ENCODE measurements around the gene TIMM10B. TPM values are rescaled to one million over a fixed set of nuclear protein-coding genes. Genes with fewer than 3 reads are reported as not detected.

The TIMM10B gene
- total and polyA plus RNA-seq, 2 of the 13 experiments (the other 11 are each of a cell fraction or from before 2014, with no cell fraction given), result 34.9 to 39.5 TPM

GRCh38 chr11:6448574-6448973 lies 32.7 kb upstream of the TIMM10B start (continued):
- TF ChIP-seq, protein P1, sequence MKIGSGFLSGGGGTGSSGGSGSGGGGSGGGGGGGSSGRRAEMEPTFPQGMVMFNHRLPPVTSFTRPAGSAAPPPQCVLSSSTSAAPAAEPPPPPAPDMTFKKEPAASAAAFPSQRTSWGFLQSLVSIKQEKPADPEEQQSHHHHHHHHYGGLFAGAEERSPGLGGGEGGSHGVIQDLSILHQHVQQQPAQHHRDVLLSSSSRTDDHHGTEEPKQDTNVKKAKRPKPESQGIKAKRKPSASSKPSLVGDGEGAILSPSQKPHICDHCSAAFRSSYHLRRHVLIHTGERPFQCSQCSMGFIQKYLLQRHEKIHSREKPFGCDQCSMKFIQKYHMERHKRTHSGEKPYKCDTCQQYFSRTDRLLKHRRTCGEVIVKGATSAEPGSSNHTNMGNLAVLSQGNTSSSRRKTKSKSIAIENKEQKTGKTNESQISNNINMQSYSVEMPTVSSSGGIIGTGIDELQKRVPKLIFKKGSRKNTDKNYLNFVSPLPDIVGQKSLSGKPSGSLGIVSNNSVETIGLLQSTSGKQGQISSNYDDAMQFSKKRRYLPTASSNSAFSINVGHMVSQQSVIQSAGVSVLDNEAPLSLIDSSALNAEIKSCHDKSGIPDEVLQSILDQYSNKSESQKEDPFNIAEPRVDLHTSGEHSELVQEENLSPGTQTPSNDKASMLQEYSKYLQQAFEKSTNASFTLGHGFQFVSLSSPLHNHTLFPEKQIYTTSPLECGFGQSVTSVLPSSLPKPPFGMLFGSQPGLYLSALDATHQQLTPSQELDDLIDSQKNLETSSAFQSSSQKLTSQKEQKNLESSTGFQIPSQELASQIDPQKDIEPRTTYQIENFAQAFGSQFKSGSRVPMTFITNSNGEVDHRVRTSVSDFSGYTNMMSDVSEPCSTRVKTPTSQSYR (CRISPR knock-in tag; IDR thresholded peaks at IDR 0.05; ENCODE audit: borderline replicate concordance), result no peak
- no peak for TF ChIP-seq ZNF33B (CRISPR knock-in tag; IDR thresholded peaks at IDR 0.05)
- TF ChIP-seq ATAD3A (CRISPR knock-in tag; IDR thresholded peaks at IDR 0.05), result no peak
- TF ChIP-seq, protein P2, sequence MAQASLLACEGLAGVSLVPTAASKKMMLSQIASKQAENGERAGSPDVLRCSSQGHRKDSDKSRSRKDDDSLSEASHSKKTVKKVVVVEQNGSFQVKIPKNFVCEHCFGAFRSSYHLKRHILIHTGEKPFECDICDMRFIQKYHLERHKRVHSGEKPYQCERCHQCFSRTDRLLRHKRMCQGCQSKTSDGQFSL (CRISPR knock-in tag; IDR thresholded peaks at IDR 0.05), result no peak
- TF ChIP-seq TARDBP (CRISPR knock-in tag; IDR thresholded peaks at IDR 0.05), result no peak
- TF ChIP-seq AGO2 (optimal IDR thresholded peaks at IDR 0.05; ENCODE audit: low read depth, low read length), result no peak
- TF ChIP-seq ZFP36L1 (CRISPR knock-in tag; IDR thresholded peaks at IDR 0.05), result no peak

GRCh38 chr11:6452219-6452618 lies 29.1 kb upstream of the TIMM10B start:
- Histone ChIP-seq H3K9me3 (ENCODE audit: low read length) (no peaks in the 10 kb centered on the region), H3K9ac (ENCODE audit: insufficient read depth, low read depth, low read length) (no peak overlapping the region), H3K4me3 (replicated peaks in 1 of 3; ENCODE audit: insufficient read depth in 1 of 3, low read depth in 2 of 3, low read length in 3 of 3) (no peak overlapping the region), H2AFZ (ENCODE audit: low read length) (no peak overlapping the region), H3K27ac (ENCODE audit: extremely low read length, insufficient read depth, low read length) (no peak overlapping the region), H3K27me3 (ENCODE audit: control insufficient read depth in 1 of 2, insufficient read depth in 2 of 2, low read length in 2 of 2) (no peaks in the 10 kb centered on the region), H4K20me1 (ENCODE audit: insufficient read depth, low read length) (no peaks in the 10 kb centered on the region), H3K79me2 (ENCODE audit: insufficient read depth, low read length) (no peaks in the 10 kb centered on the region), H3K4me1 (ENCODE audit: insufficient read depth, low read length) (no peaks in the 10 kb centered on the region), H3K4me2 (ENCODE audit: low read depth, low read length) (no peak overlapping the region), H3K36me3 (replicated peaks in 1 of 2; ENCODE audit: control insufficient read depth in 1 of 2, insufficient read depth in 2 of 2, low read length in 2 of 2) (peaks cover 6 to 7% of the 10 kb centered on the region in 2 experiments; a peak in 3 of 5 replicates)
- intact Hi-C loops (cut with micrococcal nuclease; ENCODE audit: unreplicated experiment), result no loop called here
- FAIRE-seq (no peak), ATAC-seq (no peak), DNase-seq (ENCODE audit: low spot score) (no peak)
- no TSS peak for BruUV-seq (replicated peaks)
- ChIA-PET POLR2A (no interaction called here), CTCF (ENCODE audit: low intra/inter-chr PET ratio, low total read pairs) (no interaction called here)
- WGBS (ENCODE audit: low lambda C conversion rate), result 84% methylated on average over 3 of the region's 3 CpGs
- in situ Hi-C loops (cut with HindIII; ENCODE audit: extremely low pct_ligation_motif_present, low pct_unique_long_range_greater_than_20kb), result no loop called here
- TF ChIP-seq ZMAT3 (CRISPR knock-in tag; conservative IDR thresholded peaks at IDR 0.05), result no peak
- TF ChIP-seq ZBTB3 (CRISPR knock-in tag; IDR thresholded peaks at IDR 0.05; ENCODE audit: borderline replicate concordance, low read depth), result no peak
- TF ChIP-seq ARID2 (CRISPR knock-in tag; IDR thresholded peaks at IDR 0.05; ENCODE audit: borderline replicate concordance), result no peak
- no peak for TF ChIP-seq IKZF4 (CRISPR knock-in tag; IDR thresholded peaks at IDR 0.05; ENCODE audit: borderline replicate concordance, low read depth, not compliant biosample characterization)
- TF ChIP-seq, protein P3, sequence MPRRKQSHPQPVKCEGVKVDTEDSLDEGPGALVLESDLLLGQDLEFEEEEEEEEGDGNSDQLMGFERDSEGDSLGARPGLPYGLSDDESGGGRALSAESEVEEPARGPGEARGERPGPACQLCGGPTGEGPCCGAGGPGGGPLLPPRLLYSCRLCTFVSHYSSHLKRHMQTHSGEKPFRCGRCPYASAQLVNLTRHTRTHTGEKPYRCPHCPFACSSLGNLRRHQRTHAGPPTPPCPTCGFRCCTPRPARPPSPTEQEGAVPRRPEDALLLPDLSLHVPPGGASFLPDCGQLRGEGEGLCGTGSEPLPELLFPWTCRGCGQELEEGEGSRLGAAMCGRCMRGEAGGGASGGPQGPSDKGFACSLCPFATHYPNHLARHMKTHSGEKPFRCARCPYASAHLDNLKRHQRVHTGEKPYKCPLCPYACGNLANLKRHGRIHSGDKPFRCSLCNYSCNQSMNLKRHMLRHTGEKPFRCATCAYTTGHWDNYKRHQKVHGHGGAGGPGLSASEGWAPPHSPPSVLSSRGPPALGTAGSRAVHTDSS (CRISPR knock-in tag; conservative IDR thresholded peaks at IDR 0.05), result no peak
- TF ChIP-seq, protein P4, sequence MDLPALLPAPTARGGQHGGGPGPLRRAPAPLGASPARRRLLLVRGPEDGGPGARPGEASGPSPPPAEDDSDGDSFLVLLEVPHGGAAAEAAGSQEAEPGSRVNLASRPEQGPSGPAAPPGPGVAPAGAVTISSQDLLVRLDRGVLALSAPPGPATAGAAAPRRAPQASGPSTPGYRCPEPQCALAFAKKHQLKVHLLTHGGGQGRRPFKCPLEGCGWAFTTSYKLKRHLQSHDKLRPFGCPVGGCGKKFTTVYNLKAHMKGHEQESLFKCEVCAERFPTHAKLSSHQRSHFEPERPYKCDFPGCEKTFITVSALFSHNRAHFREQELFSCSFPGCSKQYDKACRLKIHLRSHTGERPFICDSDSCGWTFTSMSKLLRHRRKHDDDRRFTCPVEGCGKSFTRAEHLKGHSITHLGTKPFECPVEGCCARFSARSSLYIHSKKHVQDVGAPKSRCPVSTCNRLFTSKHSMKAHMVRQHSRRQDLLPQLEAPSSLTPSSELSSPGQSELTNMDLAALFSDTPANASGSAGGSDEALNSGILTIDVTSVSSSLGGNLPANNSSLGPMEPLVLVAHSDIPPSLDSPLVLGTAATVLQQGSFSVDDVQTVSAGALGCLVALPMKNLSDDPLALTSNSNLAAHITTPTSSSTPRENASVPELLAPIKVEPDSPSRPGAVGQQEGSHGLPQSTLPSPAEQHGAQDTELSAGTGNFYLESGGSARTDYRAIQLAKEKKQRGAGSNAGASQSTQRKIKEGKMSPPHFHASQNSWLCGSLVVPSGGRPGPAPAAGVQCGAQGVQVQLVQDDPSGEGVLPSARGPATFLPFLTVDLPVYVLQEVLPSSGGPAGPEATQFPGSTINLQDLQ (CRISPR knock-in tag; IDR thresholded peaks at IDR 0.05), result no peak
- no peak for TF ChIP-seq ZNF775 (CRISPR knock-in tag; IDR thresholded peaks at IDR 0.05; ENCODE audit: borderline replicate concordance)
- no peak for TF ChIP-seq TSC22D2 (CRISPR knock-in tag; IDR thresholded peaks at IDR 0.05; ENCODE audit: borderline replicate concordance)
